WTC11 (cell line): Measurements from ENCODE around the gene TSACC. TPM values are rescaled to one million over a fixed set of nuclear protein-coding genes. Genes with fewer than 3 reads are reported as not detected.

Experiments used
- ATAC-seq: fragments of 200-7000 bp; cut with Tn5 transposase; 2 replicates; pipeline ENCODE4 v1.10.0; 2021; ENCODE audit warnings: mild to moderate bottlenecking, moderate library complexity
- CTCF ChIA-PET: fragments of 300-600 bp; sonication (Branson Sonifier 250); formaldehyde crosslinking; loops from one replicate; lab custom pipeline; 2021; ENCODE audit warnings: antibody characterized with exemption; lab: Charles Lee
- POLR2A ChIA-PET: fragments of 350-600 bp; sonication (Branson Sonifier 250); formaldehyde crosslinking; loops from one replicate; lab custom pipeline; 2021; ENCODE audit warnings: antibody characterized with exemption; lab: Charles Lee
- DNase-seq: peaks from one replicate; pipeline ENCODE4 v3.0.0; 2021; ENCODE audit warnings: low spot score
- H3K27ac Mint-ChIP-seq: 2 replicates; pipeline ENCODE4 v1.8.0; 2021; ENCODE audit warnings: mixed read lengths
- H3K27me3 Mint-ChIP-seq: 2 replicates; pipeline ENCODE4 v1.8.0; 2021; ENCODE audit warnings: low read depth, mild to moderate bottlenecking, moderate library complexity, mixed read lengths
- H3K36me3 Mint-ChIP-seq: 2 replicates; pipeline ENCODE4 v1.8.0; 2021; ENCODE audit warnings: mixed read lengths
- H3K4me1 Mint-ChIP-seq: 2 replicates; pipeline ENCODE4 v1.8.0; 2022; ENCODE audit warnings: mixed read lengths
- H3K4me3 Mint-ChIP-seq: 2 replicates; pipeline ENCODE4 v1.8.0; 2021; ENCODE audit warnings: mild to moderate bottlenecking, moderate library complexity, mixed read lengths
- H3K9me3 Mint-ChIP-seq: 2 replicates; pipeline ENCODE4 v1.8.0; 2021; ENCODE audit warnings: mixed read lengths
- CREB1 ChIP-seq: sonication (generic); formaldehyde crosslinking; IDR thresholded peaks from 2 replicates; pipeline ENCODE4 v1.8.0; 2023; ENCODE audit warnings: mild to moderate bottlenecking, missing genetic modification reagents
- ETV6 ChIP-seq: sonication (generic); formaldehyde crosslinking; IDR thresholded peaks from 2 replicates; pipeline ENCODE4 v1.8.1; 2022; ENCODE audit warnings: mild to moderate bottlenecking, missing genetic modification reagents
- FOXK1 ChIP-seq: sonication (generic); formaldehyde crosslinking; IDR thresholded peaks from 2 replicates; pipeline ENCODE4 v1.8.0; 2022; ENCODE audit warnings: mild to moderate bottlenecking, moderate library complexity, missing genetic modification reagents
- GABPB1 ChIP-seq: sonication (generic); formaldehyde crosslinking; IDR thresholded peaks from 2 replicates; pipeline ENCODE4 v1.8.1; 2023; ENCODE audit warnings: mild to moderate bottlenecking, missing genetic modification reagents
- JAZF1 ChIP-seq: fragments of 250-450 bp; sonication (Bioruptor Pico); IDR thresholded peaks from 2 replicates; pipeline ENCODE4 v1.9.0; 2021; ENCODE audit warnings: moderate library complexity, mild to moderate bottlenecking, inconsistent platforms
- MYBL2 ChIP-seq: sonication (generic); formaldehyde crosslinking; IDR thresholded peaks from 2 replicates; pipeline ENCODE4 v1.8.1; 2023; ENCODE audit warnings: mild to moderate bottlenecking, moderate library complexity, missing genetic modification reagents
- NR2C2 ChIP-seq: sonication (generic); formaldehyde crosslinking; IDR thresholded peaks from 2 replicates; pipeline ENCODE4 v1.8.0; 2022; ENCODE audit warnings: mild to moderate bottlenecking, missing genetic modification reagents
- SOX15 ChIP-seq: fragments of 250-450 bp; sonication (Bioruptor Pico); IDR thresholded peaks from 2 replicates; pipeline ENCODE4 v1.9.0; 2021; ENCODE audit warnings: mild to moderate bottlenecking
- SP1 ChIP-seq: sonication (generic); formaldehyde crosslinking; conservative IDR thresholded peaks from 2 replicates; pipeline ENCODE4 v1.8.1; 2022; ENCODE audit warnings: missing genetic modification reagents
- TCF7 ChIP-seq: sonication (generic); formaldehyde crosslinking; IDR thresholded peaks from 2 replicates; pipeline ENCODE4 v1.8.0; 2022; ENCODE audit warnings: mild to moderate bottlenecking, low read depth, missing genetic modification reagents, moderate library complexity
- TEAD1 ChIP-seq: sonication (generic); formaldehyde crosslinking; IDR thresholded peaks from 2 replicates; pipeline ENCODE4 v1.8.0; 2022; ENCODE audit warnings: mild to moderate bottlenecking, missing genetic modification reagents
- ZBTB21 ChIP-seq: sonication (generic); formaldehyde crosslinking; IDR thresholded peaks from 2 replicates; pipeline ENCODE4 v1.8.1; 2023; ENCODE audit warnings: mild to moderate bottlenecking, missing genetic modification reagents, borderline replicate concordance
- ZNF317 ChIP-seq: sonication (generic); formaldehyde crosslinking; IDR thresholded peaks from 2 replicates; pipeline ENCODE4 v1.8.1; 2023; ENCODE audit warnings: low read depth, mild to moderate bottlenecking, moderate library complexity, missing genetic modification reagents, borderline replicate concordance
- ZNF416 ChIP-seq: fragments of 250-450 bp; sonication (Bioruptor Pico); IDR thresholded peaks from 2 replicates; pipeline ENCODE4 v1.9.0; 2021; ENCODE audit warnings: mild to moderate bottlenecking, inconsistent platforms
- total RNA-seq: library from RNA; stranded (reverse); gene quantifications from 3 replicates; pipeline ENCODE4 v1.2.3, GENCODE V29; 2021
- TF ChIP-seq, protein P1 (sequence below): sonication (generic); formaldehyde crosslinking; conservative IDR thresholded peaks from 2 replicates; pipeline ENCODE4 v1.8.1; 2023; ENCODE audit warnings: mild to moderate bottlenecking, low read depth, missing genetic modification reagents, moderate library complexity
- TF ChIP-seq, protein P2 (sequence below): fragments of 250-450 bp; sonication (Bioruptor Pico); IDR thresholded peaks from 2 replicates; pipeline ENCODE4 v2.1.2; 2022; ENCODE audit warnings: mild to moderate bottlenecking, moderate library complexity
- TF ChIP-seq, protein P3 (sequence below): sonication (generic); formaldehyde crosslinking; IDR thresholded peaks from 2 replicates; pipeline ENCODE4 v1.8.1; 2023; ENCODE audit warnings: mild to moderate bottlenecking, moderate library complexity, missing genetic modification reagents
- TF ChIP-seq, protein P4 (sequence below): sonication (generic); formaldehyde crosslinking; IDR thresholded peaks from 2 replicates; pipeline ENCODE4 v1.8.1; 2022; ENCODE audit warnings: mild to moderate bottlenecking, missing genetic modification reagents, moderate library complexity, borderline replicate concordance
- TF ChIP-seq, protein P5 (sequence below): fragments of 250-450 bp; sonication (Bioruptor Pico); conservative IDR thresholded peaks from 2 replicates; pipeline ENCODE4 v1.9.0; 2021; ENCODE audit warnings: mild to moderate bottlenecking
- TF ChIP-seq, protein P6 (sequence below): sonication (generic); formaldehyde crosslinking; IDR thresholded peaks from 2 replicates; pipeline ENCODE4 v1.8.0; 2023; ENCODE audit warnings: missing genetic modification reagents
- TF ChIP-seq, protein P7 (sequence below): sonication (generic); formaldehyde crosslinking; IDR thresholded peaks from 2 replicates; pipeline ENCODE4 v1.8.0; 2022; ENCODE audit warnings: mild to moderate bottlenecking, missing genetic modification reagents

Gene TSACC
- total RNA-seq, 1 experiment from 2014 or later = 1.8 TPM

DNA sequence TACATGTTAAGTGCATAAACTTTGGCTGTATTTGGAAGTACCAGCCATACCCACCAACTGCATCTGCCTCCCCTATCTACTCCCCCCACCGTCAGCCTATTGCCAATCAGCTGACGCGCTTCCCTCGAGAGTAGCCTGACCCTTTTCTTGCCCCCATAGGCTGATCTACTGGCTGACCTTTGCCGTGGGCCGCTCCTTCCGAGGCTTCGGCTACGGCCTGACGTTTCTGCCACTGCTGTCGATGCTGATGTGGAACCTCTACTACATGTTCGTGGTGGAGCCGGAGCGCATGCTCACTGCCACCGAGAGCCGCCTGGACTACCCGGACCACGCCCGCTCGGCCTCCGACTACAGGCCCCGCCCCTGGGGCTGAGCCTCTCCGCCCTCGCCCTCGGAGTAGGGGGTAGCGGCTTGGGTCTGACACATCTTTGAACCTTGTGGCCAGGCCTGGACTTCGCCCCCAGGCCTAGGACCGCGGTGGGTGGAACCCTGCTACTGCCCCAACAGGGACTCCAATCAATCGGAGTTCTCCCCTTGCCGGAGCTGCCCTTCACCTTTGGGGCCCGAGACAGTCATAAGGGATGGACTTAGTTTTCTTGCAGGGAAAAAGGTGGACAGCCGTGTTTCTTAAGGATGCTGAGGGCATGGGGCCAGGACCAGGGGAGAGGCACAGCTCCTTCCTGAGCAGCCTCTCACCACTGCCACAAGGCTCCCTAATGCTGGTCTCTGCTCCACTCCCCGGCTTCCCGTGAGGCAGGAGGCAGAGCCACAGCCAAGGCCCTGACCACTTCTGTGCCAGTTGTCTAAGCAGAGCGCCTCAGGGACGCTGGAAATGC, 46.9 kb upstream of the TSACC start:
- TF ChIP-seq SP1 (peak; percentile 59; the same call in 1 of the 2 replicates), ZBTB21 (CRISPR knock-in tag) (no peak), CREB1 (no peak), ZNF416 (CRISPR knock-in tag) (no peak), TEAD1 (CRISPR knock-in tag) (no peak), ETV6 (no peak), FOXK1 (no peak), GABPB1 (CRISPR knock-in tag) (peak; percentile 53; the same call in 1 of the 2 replicates), JAZF1 (CRISPR knock-in tag) (no peak), NR2C2 (CRISPR knock-in tag) (no peak), TCF7 (no peak), SOX15 (no peak), MYBL2 (CRISPR knock-in tag) (no peak), ZNF317 (no peak)
- TF ChIP-seq, protein P1, sequence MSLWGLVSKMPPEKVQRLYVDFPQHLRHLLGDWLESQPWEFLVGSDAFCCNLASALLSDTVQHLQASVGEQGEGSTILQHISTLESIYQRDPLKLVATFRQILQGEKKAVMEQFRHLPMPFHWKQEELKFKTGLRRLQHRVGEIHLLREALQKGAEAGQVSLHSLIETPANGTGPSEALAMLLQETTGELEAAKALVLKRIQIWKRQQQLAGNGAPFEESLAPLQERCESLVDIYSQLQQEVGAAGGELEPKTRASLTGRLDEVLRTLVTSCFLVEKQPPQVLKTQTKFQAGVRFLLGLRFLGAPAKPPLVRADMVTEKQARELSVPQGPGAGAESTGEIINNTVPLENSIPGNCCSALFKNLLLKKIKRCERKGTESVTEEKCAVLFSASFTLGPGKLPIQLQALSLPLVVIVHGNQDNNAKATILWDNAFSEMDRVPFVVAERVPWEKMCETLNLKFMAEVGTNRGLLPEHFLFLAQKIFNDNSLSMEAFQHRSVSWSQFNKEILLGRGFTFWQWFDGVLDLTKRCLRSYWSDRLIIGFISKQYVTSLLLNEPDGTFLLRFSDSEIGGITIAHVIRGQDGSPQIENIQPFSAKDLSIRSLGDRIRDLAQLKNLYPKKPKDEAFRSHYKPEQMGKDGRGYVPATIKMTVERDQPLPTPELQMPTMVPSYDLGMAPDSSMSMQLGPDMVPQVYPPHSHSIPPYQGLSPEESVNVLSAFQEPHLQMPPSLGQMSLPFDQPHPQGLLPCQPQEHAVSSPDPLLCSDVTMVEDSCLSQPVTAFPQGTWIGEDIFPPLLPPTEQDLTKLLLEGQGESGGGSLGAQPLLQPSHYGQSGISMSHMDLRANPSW (CRISPR knock-in tag) = no peak
- TF ChIP-seq, protein P2, sequence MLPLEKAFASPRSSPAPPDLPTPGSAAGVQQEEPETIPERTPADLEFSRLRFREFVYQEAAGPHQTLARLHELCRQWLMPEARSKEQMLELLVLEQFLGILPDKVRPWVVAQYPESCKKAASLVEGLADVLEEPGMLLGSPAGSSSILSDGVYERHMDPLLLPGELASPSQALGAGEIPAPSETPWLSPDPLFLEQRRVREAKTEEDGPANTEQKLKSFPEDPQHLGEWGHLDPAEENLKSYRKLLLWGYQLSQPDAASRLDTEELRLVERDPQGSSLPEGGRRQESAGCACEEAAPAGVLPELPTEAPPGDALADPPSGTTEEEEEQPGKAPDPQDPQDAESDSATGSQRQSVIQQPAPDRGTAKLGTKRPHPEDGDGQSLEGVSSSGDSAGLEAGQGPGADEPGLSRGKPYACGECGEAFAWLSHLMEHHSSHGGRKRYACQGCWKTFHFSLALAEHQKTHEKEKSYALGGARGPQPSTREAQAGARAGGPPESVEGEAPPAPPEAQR = no peak
- TF ChIP-seq, protein P3, sequence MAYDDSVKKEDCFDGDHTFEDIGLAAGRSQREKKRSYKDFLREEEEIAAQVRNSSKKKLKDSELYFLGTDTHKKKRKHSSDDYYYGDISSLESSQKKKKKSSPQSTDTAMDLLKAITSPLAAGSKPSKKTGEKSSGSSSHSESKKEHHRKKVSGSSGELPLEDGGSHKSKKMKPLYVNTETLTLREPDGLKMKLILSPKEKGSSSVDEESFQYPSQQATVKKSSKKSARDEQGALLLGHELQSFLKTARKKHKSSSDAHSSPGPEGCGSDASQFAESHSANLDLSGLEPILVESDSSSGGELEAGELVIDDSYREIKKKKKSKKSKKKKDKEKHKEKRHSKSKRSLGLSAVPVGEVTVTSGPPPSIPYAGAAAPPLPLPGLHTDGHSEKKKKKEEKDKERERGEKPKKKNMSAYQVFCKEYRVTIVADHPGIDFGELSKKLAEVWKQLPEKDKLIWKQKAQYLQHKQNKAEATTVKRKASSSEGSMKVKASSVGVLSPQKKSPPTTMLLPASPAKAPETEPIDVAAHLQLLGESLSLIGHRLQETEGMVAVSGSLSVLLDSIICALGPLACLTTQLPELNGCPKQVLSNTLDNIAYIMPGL = no peak
- TF ChIP-seq, protein P4, sequence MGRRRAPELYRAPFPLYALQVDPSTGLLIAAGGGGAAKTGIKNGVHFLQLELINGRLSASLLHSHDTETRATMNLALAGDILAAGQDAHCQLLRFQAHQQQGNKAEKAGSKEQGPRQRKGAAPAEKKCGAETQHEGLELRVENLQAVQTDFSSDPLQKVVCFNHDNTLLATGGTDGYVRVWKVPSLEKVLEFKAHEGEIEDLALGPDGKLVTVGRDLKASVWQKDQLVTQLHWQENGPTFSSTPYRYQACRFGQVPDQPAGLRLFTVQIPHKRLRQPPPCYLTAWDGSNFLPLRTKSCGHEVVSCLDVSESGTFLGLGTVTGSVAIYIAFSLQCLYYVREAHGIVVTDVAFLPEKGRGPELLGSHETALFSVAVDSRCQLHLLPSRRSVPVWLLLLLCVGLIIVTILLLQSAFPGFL (CRISPR knock-in tag) = no peak
- TF ChIP-seq, protein P5, sequence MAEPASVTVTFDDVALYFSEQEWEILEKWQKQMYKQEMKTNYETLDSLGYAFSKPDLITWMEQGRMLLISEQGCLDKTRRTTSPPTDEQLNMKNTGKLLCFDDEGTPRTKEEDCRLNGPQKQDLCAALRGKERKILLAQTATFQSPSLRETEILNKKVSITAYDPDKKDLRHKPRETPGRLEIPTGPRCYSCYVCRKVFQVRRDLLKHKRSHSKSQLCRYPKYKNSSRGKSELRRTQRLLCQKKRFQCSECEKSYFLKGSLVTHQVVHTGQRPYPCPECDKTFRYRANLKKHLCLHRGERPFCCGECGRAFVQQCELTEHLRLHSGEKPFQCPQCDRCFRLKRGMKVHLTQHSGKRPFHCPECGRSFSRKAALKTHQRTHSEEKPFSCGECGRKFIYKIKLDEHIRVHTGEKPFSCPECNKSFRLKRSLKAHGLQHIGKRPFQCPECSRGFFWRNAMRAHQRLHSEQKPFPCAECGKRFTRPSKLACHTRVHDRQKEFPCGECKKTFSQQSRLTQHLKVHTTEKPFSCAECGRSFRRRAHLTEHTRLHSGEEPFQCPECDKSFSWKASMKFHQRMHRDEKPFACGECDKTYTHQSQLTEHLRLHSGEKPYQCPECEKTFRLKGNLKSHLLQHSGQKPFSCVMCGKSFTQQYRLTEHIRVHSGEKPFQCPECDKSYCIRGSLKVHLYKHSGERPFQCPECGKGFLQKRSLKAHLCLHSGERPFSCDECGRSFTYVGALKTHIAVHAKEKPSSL (CRISPR knock-in tag) = no peak
- TF ChIP-seq, protein P6, sequence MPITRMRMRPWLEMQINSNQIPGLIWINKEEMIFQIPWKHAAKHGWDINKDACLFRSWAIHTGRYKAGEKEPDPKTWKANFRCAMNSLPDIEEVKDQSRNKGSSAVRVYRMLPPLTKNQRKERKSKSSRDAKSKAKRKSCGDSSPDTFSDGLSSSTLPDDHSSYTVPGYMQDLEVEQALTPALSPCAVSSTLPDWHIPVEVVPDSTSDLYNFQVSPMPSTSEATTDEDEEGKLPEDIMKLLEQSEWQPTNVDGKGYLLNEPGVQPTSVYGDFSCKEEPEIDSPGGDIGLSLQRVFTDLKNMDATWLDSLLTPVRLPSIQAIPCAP = no peak
- TF ChIP-seq, protein P7, sequence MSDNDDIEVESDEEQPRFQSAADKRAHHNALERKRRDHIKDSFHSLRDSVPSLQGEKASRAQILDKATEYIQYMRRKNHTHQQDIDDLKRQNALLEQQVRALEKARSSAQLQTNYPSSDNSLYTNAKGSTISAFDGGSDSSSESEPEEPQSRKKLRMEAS (CRISPR knock-in tag) = peak; percentile 68
- DNase-seq (peak; percentile 94), ATAC-seq (peak; percentile 99)
- Mint-ChIP-seq H3K36me3 (no peaks in the 10 kb centered on the region), H3K4me3 (peak overlapping the region; percentile 90), H3K4me1 (peaks cover 7% of the 10 kb centered on the region), H3K27ac (peak overlapping the region; percentile 97), H3K9me3 (no peaks in the 10 kb centered on the region), H3K27me3 (no peaks in the 10 kb centered on the region)
- ChIA-PET CTCF (no interaction called here), POLR2A (interaction anchor here (0.6 kb wide), 1 partner anchor 314 kb away, joined by 6 read pairs; no protein-coding TSS in a partner anchor)
